Measurements from ENCODE around the gene FAM20C.

- TF ChIP-seq GATA2 (IDR thresholded peaks at IDR 0.05; ENCODE audit: low read depth, low read length) (no peak), GATA3 (IDR thresholded peaks at IDR 0.05; ENCODE audit: low read depth, low read length) (no peak)
Observed at GRCh38 chr7:289756-290553, 97.6 kb downstream of the FAM20C start, which contains the start of gene FOXL3.
